ENCODE measurements around the gene CATSPER1.
A peak's percentile ranks its signal among the peaks of the same experiment; 100 is the strongest.

The CATSPER1 gene

GRCh38 chr11:66020618-66021357 is 5.5 kb downstream of the CATSPER1 start:
- Histone ChIP-seq H3K27me3 (ENCODE audit: insufficient read depth, poor library complexity, severe bottlenecking) (peaks cover 5% of the 10 kb centered on the region), H3K4me3 (replicated peaks; ENCODE audit: insufficient read depth, low read length) (no peak overlapping the region), H3K27ac (replicated peaks) (no peak overlapping the region)
- TF ChIP-seq GABPA (IDR thresholded peaks at IDR 0.05; ENCODE audit: low read depth) (no peak), REST (IDR thresholded peaks at IDR 0.05; ENCODE audit: insufficient replicate concordance, low read depth) (no peak), POLR2AphosphoS5 (IDR thresholded peaks at IDR 0.05; ENCODE audit: low read depth) (no peak)
- DNase-seq (ENCODE audit: low read depth in 1 of 2, low spot score in 1 of 2): peak in 1 of 2 experiments; percentile 67

- Histone ChIP-seq H3K4me3 (replicated peaks; ENCODE audit: insufficient read depth, low read length) (no peak overlapping the region), H3K27ac (replicated peaks) (no peak overlapping the region), H3K27me3 (ENCODE audit: insufficient read depth, poor library complexity, severe bottlenecking) (peaks cover 5% of the 10 kb centered on the region)
- TF ChIP-seq CTCF (IDR thresholded peaks at IDR 0.05; ENCODE audit: insufficient read depth, low read length) (no peak), GABPA (IDR thresholded peaks at IDR 0.05; ENCODE audit: low read depth) (no peak), SPI1 (IDR thresholded peaks at IDR 0.05; ENCODE audit: borderline replicate concordance, low read depth) (no peak), REST (IDR thresholded peaks at IDR 0.05; ENCODE audit: insufficient replicate concordance, low read depth) (no peak)
- DNase-seq (ENCODE audit: low read depth in 1 of 2, low spot score in 1 of 2): no peak
Observed at GRCh38 chr11:66020212-66020611, 6.1 kb downstream of the CATSPER1 start.

- no peak for DNase-seq (ENCODE audit: low read depth in 1 of 2, low spot score in 1 of 2)
Observed at GRCh38 chr11:66017321-66017720, 9.0 kb downstream of the CATSPER1 start.

More at GRCh38 chr11:66017321-66017720, 9.0 kb downstream of the CATSPER1 start:
- no peak for TF ChIP-seq CTCF (IDR thresholded peaks at IDR 0.05; ENCODE audit: insufficient read depth, low read length)
- TF ChIP-seq REST (IDR thresholded peaks at IDR 0.05; ENCODE audit: insufficient replicate concordance, low read depth): no peak
- no peak for TF ChIP-seq POLR2AphosphoS5 (IDR thresholded peaks at IDR 0.05; ENCODE audit: low read depth)
- Histone ChIP-seq H3K27me3 (ENCODE audit: insufficient read depth, poor library complexity, severe bottlenecking) (peaks cover under 1% of the 10 kb centered on the region), H3K4me3 (replicated peaks; ENCODE audit: insufficient read depth, low read length) (no peak overlapping the region), H3K27ac (replicated peaks) (no peak overlapping the region)
